ENCODE results near the gene BICC1. TPM values are rescaled to one million over a fixed set of nuclear protein-coding genes. Genes with fewer than 3 reads are reported as not detected.

BICC1 gene
- total and polyA plus RNA-seq, 2 of the 8 experiments (the other 6 are each of a cell fraction or from before 2014, with no cell fraction given), result 0.20 to 0.73 TPM

DNA sequence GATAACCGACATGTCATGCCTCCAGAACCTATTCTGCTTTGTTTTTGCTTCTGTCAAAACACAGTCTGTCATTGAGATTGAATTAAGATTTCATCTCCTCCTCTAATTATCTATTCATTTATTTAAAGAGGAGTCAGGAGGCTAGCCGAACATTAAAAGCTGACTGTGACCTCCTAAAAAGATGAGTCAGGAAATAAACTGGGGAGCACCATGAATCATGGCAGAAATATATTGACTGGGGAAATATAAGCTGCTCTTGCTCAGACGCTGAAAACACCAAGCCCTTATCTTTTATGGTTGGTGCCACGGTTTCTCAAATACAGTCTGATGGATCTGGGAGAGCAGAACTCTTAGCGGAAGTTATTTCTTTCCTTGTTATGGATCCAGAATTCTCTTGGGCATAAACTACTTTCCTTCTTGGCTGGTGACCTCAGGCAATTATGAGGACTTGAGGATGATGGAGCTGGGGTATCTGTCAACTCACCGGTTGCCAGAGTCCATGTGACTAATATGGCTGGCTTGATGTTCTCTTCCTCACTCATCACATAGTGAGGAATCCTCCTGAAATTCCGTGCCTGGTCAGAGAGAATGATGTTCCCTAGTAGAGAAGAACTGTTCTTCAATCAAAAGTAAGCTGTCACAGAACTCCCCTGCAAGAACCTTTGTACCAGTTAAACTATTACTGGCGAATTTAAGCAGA is 356.2 kb downstream of the BICC1 start:
- no peak overlapping the region for H3K27ac ChIP-seq (ENCODE audit: low read depth, low read length)
- no peak overlapping the region for H3K4me3 ChIP-seq (ENCODE audit: extremely low read depth in 1 of 4, insufficient read depth in 2 of 4, low read depth in 3 of 4, low read length in 4 of 4)
- no peak overlapping the region for H3K23ac ChIP-seq (ENCODE audit: insufficient read length)
- no peak overlapping the region for H4K91ac ChIP-seq (replicated peaks; ENCODE audit: insufficient read length, low read length)
- no peaks in the 10 kb centered on the region for H3K27me3 ChIP-seq (replicated peaks in 1 of 4; ENCODE audit: control insufficient read depth in 3 of 4, extremely low read depth in 1 of 4, insufficient read depth in 3 of 4, low read length in 3 of 4)
- FAIRE-seq, result no peak
- H4K8ac ChIP-seq (ENCODE audit: extremely low read depth, insufficient read depth, low read length), result no peak overlapping the region
- no peak overlapping the region for H2BK12ac ChIP-seq (ENCODE audit: low read depth, low read length)
- H3K9ac ChIP-seq (replicated peaks in 1 of 4; ENCODE audit: extremely low read depth in 1 of 4, low read depth in 3 of 4, low read length in 3 of 4), result no peak overlapping the region
- no peaks in the 10 kb centered on the region for H3K23me2 ChIP-seq (ENCODE audit: low read depth, low read length)
- H3K36me3 ChIP-seq (ENCODE audit: control insufficient read depth in 2 of 4, insufficient read depth in 4 of 4, low read length in 3 of 4), result no peaks in the 10 kb centered on the region
- H2BK5ac ChIP-seq (ENCODE audit: low read depth, low read length), result no peak overlapping the region
- H3K79me2 ChIP-seq (ENCODE audit: control insufficient read depth in 1 of 2, insufficient read depth in 2 of 2, low read length in 2 of 2), result no peaks in the 10 kb centered on the region
- no peak overlapping the region for H3K18ac ChIP-seq (ENCODE audit: extremely low read depth, low read length)
- H3K79me1 ChIP-seq (ENCODE audit: low read depth, low read length), result no peaks in the 10 kb centered on the region
- H3K4ac ChIP-seq (replicated peaks; ENCODE audit: insufficient read length, low read depth, low read length), result no peak overlapping the region
- no peaks in the 10 kb centered on the region for H3K4me1 ChIP-seq (replicated peaks in 1 of 4; ENCODE audit: control insufficient read depth in 3 of 4, insufficient read depth in 4 of 4, low read length in 3 of 4)
- no peak overlapping the region for H2BK15ac ChIP-seq (ENCODE audit: low read length)
- CTCF ChIA-PET (ENCODE audit: partially characterized antibody), result interaction anchor here (1.5 kb wide), 1 partner anchor 84 kb away, joined by 3 read pairs; no protein-coding TSS in a partner anchor
- H3K14ac ChIP-seq (ENCODE audit: insufficient read length), result no peak overlapping the region
- no peak overlapping the region for H3K4me2 ChIP-seq (ENCODE audit: insufficient read depth in 1 of 2, low read depth in 2 of 2, low read length in 2 of 2)
- H3K9me3 ChIP-seq (ENCODE audit: insufficient read depth in 2 of 2, low read depth in 1 of 2, low read length in 1 of 2), result 0 out of 4 replicates have a peak, but pooled peaks cover 0 to 3% of the 10 kb centered on the region in 2 experiments
- H4K5ac ChIP-seq (ENCODE audit: insufficient read length, low read depth, low read length), result no peak overlapping the region
- no peak overlapping the region for H3K56ac ChIP-seq (replicated peaks; ENCODE audit: insufficient read length, low read depth, low read length)
- POLR2A ChIA-PET (ENCODE audit: partially characterized antibody), result no interaction called here
- no peak overlapping the region for H2AK5ac ChIP-seq (ENCODE audit: low read depth, low read length)
- 81% methylated on average over 8 of the region's 8 CpGs; no CpG with 5 or more reads in 1 of the 2 experiments for WGBS, 2 experiments (ENCODE audit: extremely low coverage in 1 of 2, insufficient coverage in 1 of 2, insufficient read length in 1 of 2, insufficient replicate concordance in 2 of 2, low coverage in 1 of 2, low lambda C conversion rate in 2 of 2, missing lambda C conversion rate in 1 of 2)
- no peak for DNase-seq (ENCODE audit: low read depth in 1 of 2, low spot score in 2 of 2)
- H2BK20ac ChIP-seq (ENCODE audit: low read length), result no peak overlapping the region
- H2AFZ ChIP-seq (ENCODE audit: low read length), result no peak overlapping the region
- H2BK120ac ChIP-seq (replicated peaks; ENCODE audit: low read depth, low read length), result no peak overlapping the region
- H4K20me1 ChIP-seq (replicated peaks in 1 of 2; ENCODE audit: control insufficient read depth in 1 of 2, insufficient read depth in 2 of 2, low read length in 2 of 2), result no peaks in the 10 kb centered on the region
- TF ChIP-seq CBX5 (IDR thresholded peaks at IDR 0.05; ENCODE audit: low read depth, low read length) (no peak), CBX8 (IDR thresholded peaks at IDR 0.05; ENCODE audit: borderline replicate concordance, low read depth, low read length) (no peak), BRCA1 (IDR thresholded peaks at IDR 0.05; ENCODE audit: low read depth, low read length) (no peak), SAP30 (IDR thresholded peaks at IDR 0.05; ENCODE audit: insufficient read depth, insufficient replicate concordance, low read length) (no peak), BACH1 (IDR thresholded peaks at IDR 0.05; ENCODE audit: low read length) (no peak), RBBP5 (IDR thresholded peaks at IDR 0.05; ENCODE audit: borderline replicate concordance, low read depth, low read length) (no peak), POLR2AphosphoS5 (IDR thresholded peaks at IDR 0.05; ENCODE audit: low read depth, low read length) (no peak), CREB1 (IDR thresholded peaks at IDR 0.05) (no peak), EGR1 (IDR thresholded peaks at IDR 0.05; ENCODE audit: borderline replicate concordance, low read depth, low read length) (no peak), RFX5 (IDR thresholded peaks at IDR 0.05; ENCODE audit: borderline replicate concordance, low read depth, low read length) (no peak), CHD2 (IDR thresholded peaks at IDR 0.05; ENCODE audit: low read length) (no peak)
- TF ChIP-seq, protein P1, sequence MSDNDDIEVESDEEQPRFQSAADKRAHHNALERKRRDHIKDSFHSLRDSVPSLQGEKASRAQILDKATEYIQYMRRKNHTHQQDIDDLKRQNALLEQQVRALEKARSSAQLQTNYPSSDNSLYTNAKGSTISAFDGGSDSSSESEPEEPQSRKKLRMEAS (IDR thresholded peaks at IDR 0.05), result no peak
